ENCODE data around the gene TASP1.
"Not testable (repeated sequence)": the region's sequence is repeated elsewhere in the genome, so short reads cannot be mapped to it uniquely, and the experiment has no call there.

TASP1 gene

GRCh38 chr20:13492001-13492481, 146.7 kb downstream of the TASP1 start:
- DNase-seq = no peak

- no peak for DNase-seq
Observed at GRCh38 chr20:13487202-13487601, 151.5 kb downstream of the TASP1 start.

GRCh38 chr20:13486694-13487093, 152.0 kb downstream of the TASP1 start:
- no peak for DNase-seq

GRCh38 chr20:13485576-13485975, 153.2 kb downstream of the TASP1 start:
- no peak for DNase-seq

- DNase-seq = not testable (repeated sequence)
Observed at GRCh38 chr20:13485019-13485418, 153.7 kb downstream of the TASP1 start.

- not testable (repeated sequence) for DNase-seq
Observed at GRCh38 chr20:13483472-13483871, 155.3 kb downstream of the TASP1 start.

GRCh38 chr20:13478366-13478765, 160.4 kb downstream of the TASP1 start:
- no peak for DNase-seq

GRCh38 chr20:13474467-13474866, 164.3 kb downstream of the TASP1 start:
- no peak for DNase-seq

- DNase-seq = no peak
Observed at GRCh38 chr20:13469262-13469661, 169.5 kb downstream of the TASP1 start.

GRCh38 chr20:13468166-13468565, 170.6 kb downstream of the TASP1 start:
- no peak for DNase-seq

- DNase-seq = no peak
Observed at GRCh38 chr20:13464702-13465101, 174.0 kb downstream of the TASP1 start.

- no peak for DNase-seq
Observed at GRCh38 chr20:13461849-13462458, 176.8 kb downstream of the TASP1 start.

GRCh38 chr20:13458860-13459451, 179.8 kb downstream of the TASP1 start:
- peak; percentile 5 for DNase-seq

GRCh38 chr20:13457487-13457886, 181.2 kb downstream of the TASP1 start:
- no peak for DNase-seq

- DNase-seq = no peak
Observed at GRCh38 chr20:13455713-13456112, 183.0 kb downstream of the TASP1 start.

GRCh38 chr20:13453367-13453766, 185.4 kb downstream of the TASP1 start:
- DNase-seq = no peak

- DNase-seq = no peak
Observed at GRCh38 chr20:13452470-13453124, 186.1 kb downstream of the TASP1 start.

- no peak for DNase-seq
Observed at GRCh38 chr20:13449868-13450434, 188.8 kb downstream of the TASP1 start.

- no peak for DNase-seq
Observed at GRCh38 chr20:13447385-13448180, 191.1 kb downstream of the TASP1 start.

GRCh38 chr20:13443690-13444089, 195.0 kb downstream of the TASP1 start:
- DNase-seq = no peak

- DNase-seq = no peak
Observed at GRCh38 chr20:13442986-13443385, 195.7 kb downstream of the TASP1 start.

- no peak for DNase-seq
Observed at GRCh38 chr20:13441388-13441787, 197.3 kb downstream of the TASP1 start.

- DNase-seq = no peak
Observed at GRCh38 chr20:13436530-13436929, 202.2 kb downstream of the TASP1 start.

All from CD4-positive, alpha-beta T cell treated with Interleukin-17A for 1 hour (primary cell).